KBM-7 (cell line): Measurements from ENCODE around the gene ACAD9.
A peak's percentile ranks its signal among the peaks of the same experiment; 100 is the strongest.

Experiments
- DNase-seq: peaks from one replicate; pipeline ENCODE4 v3.0.0-alpha.2; 2015
- in situ Hi-C: fragments of 300-500 bp; cut with MboI; formaldehyde crosslinking; loops from 2 replicates; pipeline ENCODE4 v1.14.3; 2020; ENCODE audit warnings: low sequenced_read_pairs, low pct_unique_long_range_greater_than_20kb, mixed read lengths

The ACAD9 gene

DNA sequence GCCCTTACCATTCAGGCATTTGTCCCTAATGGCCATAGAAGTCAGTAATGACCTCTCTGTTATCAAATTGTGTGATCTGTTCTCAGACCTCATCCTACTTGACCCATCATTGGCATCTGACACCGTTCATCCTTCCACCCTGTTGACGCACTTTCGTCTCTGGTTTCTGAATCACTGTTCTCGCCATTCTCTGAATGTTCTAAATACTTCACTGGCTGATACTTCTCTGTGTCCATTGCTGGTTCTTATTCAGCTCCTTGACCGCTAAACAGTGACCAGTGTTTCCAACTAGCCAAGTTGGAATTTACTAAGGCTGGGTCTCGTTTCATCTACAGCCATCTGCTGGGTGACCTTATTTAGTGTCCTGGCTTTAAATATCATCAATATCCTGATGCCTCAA lies 2.2 kb downstream of the ACAD9 start:
- in situ Hi-C loops = no loop called here
- no peak for DNase-seq

GRCh38 chr3:128882719-128883118 lies 3.3 kb downstream of the ACAD9 start:
- in situ Hi-C loops = no loop called here
- no peak for DNase-seq

DNA sequence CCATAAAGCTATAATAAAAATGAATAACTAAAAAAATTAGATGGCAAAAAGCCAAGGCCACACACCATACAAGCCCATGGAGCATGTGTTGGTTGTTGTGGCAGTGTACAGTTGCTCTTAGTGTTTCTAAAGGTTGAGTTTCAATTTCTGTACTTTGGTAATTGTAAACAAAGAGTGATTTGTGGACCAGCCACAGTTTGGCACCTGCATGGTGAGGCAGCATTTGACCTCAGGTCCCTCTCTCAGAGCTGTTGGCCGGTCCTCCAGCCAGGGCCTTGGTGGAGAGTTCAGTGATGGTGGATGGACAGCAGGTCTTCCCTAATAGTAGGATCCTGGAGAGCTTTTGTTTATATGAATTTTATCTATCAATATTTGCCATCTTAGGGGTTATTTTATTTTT lies 5.6 kb downstream of the ACAD9 start:
- in situ Hi-C loops = no loop called here
- no peak for DNase-seq

DNA sequence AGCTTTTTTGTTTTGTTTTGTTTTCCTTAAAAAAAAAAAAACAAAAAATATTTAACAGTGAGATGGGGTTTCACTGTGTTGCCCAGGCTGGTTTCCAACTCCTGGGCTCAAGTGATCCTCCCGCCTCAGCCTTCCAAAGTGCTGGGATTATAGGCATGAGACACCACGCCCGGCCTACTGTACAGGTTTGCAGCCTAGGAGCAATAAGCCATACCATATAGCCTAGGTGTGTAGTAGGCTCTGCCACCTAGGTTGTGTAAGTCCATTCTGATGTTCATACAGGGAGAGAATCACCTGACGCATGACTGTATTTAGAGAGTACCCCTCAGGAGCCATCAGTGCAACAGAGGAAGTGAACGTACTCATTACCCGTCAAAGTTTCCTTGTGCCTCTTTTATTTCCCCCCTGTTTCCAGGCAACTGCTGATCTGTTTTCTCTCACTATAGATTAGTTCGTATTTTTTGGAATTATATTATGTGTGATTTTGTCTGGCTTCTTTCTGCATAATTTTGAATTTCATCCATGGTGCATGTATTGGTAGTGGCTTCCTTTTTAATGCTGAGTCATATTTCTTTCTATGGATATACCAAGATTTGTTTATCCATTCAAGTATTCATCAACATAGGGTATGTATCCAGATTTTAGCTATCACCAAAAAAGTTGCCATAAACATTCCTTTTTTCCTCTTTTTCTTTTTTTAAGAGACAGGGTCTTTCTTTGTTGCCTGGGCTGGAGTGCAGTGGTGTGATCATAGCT lies 9.9 kb downstream of the ACAD9 start:
- DNase-seq = no peak
- in situ Hi-C loops = no loop called here

DNA sequence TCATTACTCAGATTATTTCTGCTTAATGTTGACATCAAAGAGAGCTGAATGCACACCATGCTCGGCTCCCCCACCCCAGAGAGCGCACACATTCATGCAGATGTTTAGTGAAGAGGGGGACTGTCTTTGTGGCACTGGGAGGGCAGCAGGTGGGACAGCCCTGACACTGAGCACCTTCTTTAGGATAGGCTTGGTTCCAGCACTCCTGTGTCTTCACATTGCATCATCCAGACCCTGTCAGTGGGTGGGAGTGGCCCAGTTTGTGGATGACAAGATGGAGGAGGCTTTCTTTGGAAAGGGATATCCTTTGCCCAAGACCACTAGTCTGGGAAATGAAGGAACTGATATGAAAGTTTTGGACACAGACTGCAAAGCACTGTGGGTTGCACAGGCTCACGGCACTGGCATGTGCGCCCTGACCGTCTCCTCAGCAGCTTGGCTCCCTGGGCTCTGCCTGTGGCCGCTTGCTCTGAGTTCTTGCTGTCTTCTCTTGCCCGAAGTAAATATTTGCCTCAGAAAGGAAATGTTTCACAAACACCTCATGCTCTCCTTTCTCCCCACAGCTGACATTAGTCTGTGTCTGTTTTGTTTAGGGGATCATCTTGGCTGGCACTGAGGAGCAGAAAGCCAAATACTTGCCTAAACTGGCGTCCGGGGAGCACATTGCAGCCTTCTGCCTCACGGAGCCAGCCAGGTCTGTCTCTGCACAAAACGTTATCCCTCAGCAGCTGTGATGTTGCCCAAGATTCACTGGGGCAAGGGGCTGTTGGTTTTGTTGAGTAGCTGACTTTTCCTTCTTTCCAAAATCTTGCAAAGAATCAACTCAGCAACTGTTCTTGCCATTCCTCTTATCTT lies 16.6 kb downstream of the ACAD9 start:
- in situ Hi-C loops = no loop called here
- no peak for DNase-seq

DNA sequence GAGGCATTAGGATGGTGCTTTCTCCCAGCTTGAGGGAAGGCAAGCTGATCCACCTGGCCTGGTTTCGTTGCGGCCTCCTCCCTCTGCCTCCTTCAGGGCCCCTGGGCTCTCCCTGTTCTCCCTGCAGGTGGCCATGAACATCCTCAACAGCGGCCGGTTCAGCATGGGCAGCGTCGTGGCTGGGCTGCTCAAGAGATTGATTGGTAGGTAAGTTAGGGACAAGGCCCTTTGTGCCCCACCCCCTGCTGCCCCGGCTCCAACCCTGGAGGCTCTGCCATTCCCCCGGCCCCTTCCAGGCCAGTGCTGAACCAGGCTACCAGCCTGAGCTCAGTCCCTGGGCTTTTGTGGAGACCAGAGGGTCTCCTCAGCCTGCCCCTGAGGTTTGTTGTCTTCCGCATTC lies 23.0 kb downstream of the ACAD9 start:
- in situ Hi-C loops = no loop called here
- DNase-seq = no peak

DNA sequence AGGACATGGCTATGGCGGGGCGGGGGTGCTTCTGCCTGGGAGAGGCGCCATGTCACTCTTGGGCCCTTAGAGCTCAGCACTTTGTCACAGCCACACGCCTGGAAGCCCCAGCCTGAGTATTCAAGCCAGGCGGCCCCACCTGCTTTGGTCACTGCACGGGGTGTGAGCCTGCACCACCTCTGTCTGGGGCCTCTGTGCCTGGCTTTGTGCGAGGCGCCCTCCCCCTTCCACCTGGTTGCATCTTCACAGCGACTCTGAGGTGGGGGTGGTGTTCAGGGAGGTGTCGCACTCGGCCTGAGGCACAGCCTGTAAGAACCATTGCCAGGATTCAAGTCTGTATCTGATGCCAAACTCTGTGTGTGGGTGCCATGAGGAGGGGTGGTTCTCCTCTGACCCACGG lies 24.1 kb downstream of the ACAD9 start:
- in situ Hi-C loops = no loop called here
- no peak for DNase-seq

DNA sequence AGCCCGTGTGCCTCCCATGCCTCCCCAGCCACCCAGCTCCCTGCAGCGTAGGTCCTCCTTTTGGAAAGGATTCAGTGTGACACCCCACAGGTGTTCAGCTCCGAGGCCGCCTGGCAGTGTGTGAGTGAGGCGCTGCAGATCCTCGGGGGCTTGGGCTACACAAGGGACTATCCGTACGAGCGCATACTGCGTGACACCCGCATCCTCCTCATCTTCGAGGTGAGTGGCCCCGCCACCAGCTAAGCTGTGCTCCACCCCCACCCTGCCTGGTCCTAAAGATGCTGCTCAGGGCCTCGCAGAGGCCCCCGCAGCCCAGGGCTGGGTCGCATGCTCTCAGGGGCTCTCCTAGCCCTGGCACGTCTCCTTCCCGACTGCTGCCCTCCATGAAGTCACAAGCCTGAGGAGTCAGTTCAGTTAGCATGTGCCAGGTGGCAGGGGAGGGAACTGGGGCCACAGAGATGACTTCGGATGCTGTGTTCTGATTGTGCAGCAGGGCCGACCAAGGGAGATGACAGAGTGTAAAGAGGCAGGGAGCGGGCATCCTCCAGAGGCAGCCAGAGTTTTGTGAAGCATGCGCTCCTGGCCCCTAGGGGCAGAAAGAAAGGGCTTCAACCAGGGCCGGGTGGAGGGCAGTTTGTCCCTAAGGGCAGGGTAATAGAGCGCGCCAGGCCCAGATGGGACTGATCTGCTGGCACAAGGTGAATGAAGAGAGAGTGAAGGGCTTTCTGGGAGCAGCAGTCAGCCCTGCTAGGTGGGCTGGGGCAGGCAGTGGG lies 26.8 kb downstream of the ACAD9 start:
- no peak for DNase-seq
- in situ Hi-C loops = no loop called here

GRCh38 chr3:128906804-128907525 lies 27.5 kb downstream of the ACAD9 start:
- no peak for DNase-seq
- in situ Hi-C loops = no loop called here

GRCh38 chr3:128907706-128908445 lies 28.5 kb downstream of the ACAD9 start:
- in situ Hi-C loops = no loop called here
- DNase-seq = no peak

- in situ Hi-C loops = no loop called here
- no peak for DNase-seq
Observed at GRCh38 chr3:128908951-128909350, 29.5 kb downstream of the ACAD9 start.

DNA sequence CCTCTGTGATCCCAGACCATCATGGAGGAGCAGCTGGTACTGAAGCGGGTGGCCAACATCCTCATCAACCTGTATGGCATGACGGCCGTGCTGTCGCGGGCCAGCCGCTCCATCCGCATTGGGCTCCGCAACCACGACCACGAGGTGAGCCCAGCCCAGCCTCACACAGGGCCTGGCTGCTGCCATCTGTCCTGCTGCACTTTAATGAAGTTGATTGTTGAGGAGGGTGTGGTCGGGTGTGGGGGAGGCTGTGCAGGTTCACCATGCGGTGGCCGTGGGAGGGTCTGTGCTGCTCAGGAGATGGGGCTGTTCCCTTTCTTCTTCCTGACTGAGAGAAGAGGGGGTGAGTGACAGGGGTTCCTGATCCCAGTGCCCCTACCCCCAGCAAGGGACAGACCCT lies 30.6 kb downstream of the ACAD9 start:
- in situ Hi-C loops = no loop called here
- DNase-seq = no peak

DNA sequence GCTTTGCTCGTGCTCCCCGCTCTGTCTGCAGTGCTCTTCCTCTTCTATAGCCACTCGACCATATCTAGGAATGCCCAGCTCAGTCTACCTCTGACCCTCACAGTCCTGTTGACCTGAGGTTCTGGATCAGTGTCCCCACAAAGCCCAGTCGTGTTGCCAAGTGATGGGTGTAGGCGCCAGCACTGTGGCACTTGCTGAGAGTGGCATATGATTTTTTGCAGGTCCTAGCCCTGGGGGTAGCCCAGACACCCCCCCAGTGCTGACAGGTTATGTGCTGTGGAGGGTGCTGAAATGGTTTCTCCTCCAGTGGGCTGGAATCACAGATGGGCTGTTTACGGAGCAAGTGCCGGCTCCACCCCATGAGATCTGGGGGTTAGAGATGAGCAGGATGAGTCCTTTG lies 32.5 kb downstream of the ACAD9 start:
- in situ Hi-C loops = no loop called here
- DNase-seq = no peak

GRCh38 chr3:128914966-128915645 lies 35.7 kb downstream of the ACAD9 start:
- DNase-seq = no peak
- in situ Hi-C loops = no loop called here

DNA sequence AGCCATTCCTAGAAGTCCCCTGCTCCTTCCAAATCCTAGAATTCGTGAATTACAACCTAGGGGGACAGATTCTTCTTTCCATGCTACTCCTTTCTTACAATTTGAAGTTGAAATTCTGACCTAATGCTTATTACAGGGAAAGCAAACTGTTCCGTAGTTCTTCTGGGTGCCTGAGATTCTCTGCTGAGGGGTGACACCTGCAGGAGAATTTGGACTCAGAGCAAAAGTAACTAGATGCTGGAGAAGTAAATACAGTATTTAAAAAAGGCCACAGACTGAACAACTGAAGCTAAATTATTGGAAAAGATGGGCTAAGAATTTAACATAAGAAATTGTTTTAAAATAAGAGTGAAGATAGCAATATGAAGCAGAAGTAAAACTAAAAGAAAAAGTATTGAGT lies 37.9 kb downstream of the ACAD9 start:
- in situ Hi-C loops = no loop called here

GRCh38 chr3:128919988-128920387 lies 40.6 kb downstream of the ACAD9 start:
- DNase-seq = no peak
- in situ Hi-C loops = no loop called here

More for the DNA sequence above, 37.9 kb downstream of the ACAD9 start:
- no peak for DNase-seq

GRCh38 chr3:128922804-128923459 lies 43.5 kb downstream of the ACAD9 start:
- in situ Hi-C loops = no loop called here
- DNase-seq = peak; percentile 64

- no peak for DNase-seq
- in situ Hi-C loops = no loop called here
Observed at GRCh38 chr3:128923576-128923975, 44.2 kb downstream of the ACAD9 start.
